ENCODE measurements around the gene OBSCN.

The OBSCN gene

GRCh38 chr1:228428412-228428811 is 220.6 kb downstream of the OBSCN start:
- DNase-seq: no peak

Data from NCI-H2171 treated with DMSO at 0.1 percent for 48 hours (cell line).